ENCODE measurements around the gene JUP. TPM values are rescaled to one million over a fixed set of nuclear protein-coding genes. Genes with fewer than 3 reads are reported as not detected.

Gene JUP
- total RNA-seq, 1 experiment from 2014 or later, result 131 TPM

DNA sequence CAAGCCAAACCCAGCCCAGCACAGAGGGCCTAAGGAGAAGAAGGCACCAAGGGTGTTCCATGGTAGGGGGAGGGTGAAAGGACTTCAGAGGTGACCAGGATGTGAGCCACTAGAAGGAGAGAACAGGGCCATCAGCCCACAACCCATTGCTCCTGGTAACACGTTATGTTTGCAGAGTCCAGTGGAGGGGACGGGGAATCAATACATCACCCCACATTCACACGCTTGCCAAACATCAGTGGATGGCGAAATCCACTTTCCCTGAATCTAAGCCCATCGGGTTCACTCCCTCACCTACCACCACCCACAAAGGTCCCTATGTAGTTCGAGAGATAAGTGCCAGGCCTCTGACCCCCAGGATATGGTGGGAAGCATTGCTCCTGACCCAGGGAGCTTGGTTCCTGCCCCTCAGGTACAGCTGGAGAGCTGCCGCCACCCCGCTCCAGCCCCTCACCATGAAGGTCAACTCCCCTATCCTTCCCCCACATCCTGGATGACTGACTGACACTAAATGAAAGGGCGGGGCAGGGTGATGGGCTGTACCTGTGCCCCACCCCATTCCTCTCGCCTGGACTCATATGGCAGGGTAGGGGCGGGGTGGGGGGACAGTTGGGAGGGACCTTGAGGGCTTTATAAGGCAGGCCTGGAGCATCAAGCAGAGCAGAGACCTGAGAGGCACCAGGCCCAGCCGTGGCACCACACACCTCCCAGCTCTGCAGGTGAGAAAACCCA is 74.7 kb downstream of the JUP start, which contains the start of gene GAST:
GAST (plus strand) TSS at position 663 of the 732 bp plus-strand sequence. CDS start 3,106 bp downstream, outside the sequence.
- Mint-ChIP-seq H3K27ac (ENCODE audit: low read depth, unreplicated experiment) (no peak within 1 kb of the TSS), H3K27me3 (ENCODE audit: insufficient read depth, unreplicated experiment) (no peaks in the 10 kb centered on the region), H3K4me1 (ENCODE audit: insufficient read depth, unreplicated experiment) (no peaks in the 10 kb centered on the region), H3K9me3 (ENCODE audit: unreplicated experiment) (no peaks in the 10 kb centered on the region), H3K4me3 (ENCODE audit: unreplicated experiment) (no peak within 1 kb of the TSS), H3K36me3 (ENCODE audit: insufficient read depth, unreplicated experiment) (no peaks in the 10 kb centered on the region)
- no TSS peak for BruUV-seq (replicated peaks)
- POLR2A ChIA-PET, result interaction anchor here (3.5 kb wide), 1 partner anchor 23 kb away, joined by 30 read pairs; the partner anchor contains the start of gene EIF1
- no peak for DNase-seq (ENCODE audit: unreplicated experiment)
- CTCF ChIA-PET, result interaction anchor here (0.6 to 2.5 kb wide), 3 partner anchors 16 to 1422 kb away, joined by 3 to 18 read pairs (median 5); no protein-coding TSS in a partner anchor
- intact Hi-C loops (cut with micrococcal nuclease), result no loop called here
- no peak for TF ChIP-seq CTCF (IDR thresholded peaks at IDR 0.05; ENCODE audit: unreplicated experiment)

DNA sequence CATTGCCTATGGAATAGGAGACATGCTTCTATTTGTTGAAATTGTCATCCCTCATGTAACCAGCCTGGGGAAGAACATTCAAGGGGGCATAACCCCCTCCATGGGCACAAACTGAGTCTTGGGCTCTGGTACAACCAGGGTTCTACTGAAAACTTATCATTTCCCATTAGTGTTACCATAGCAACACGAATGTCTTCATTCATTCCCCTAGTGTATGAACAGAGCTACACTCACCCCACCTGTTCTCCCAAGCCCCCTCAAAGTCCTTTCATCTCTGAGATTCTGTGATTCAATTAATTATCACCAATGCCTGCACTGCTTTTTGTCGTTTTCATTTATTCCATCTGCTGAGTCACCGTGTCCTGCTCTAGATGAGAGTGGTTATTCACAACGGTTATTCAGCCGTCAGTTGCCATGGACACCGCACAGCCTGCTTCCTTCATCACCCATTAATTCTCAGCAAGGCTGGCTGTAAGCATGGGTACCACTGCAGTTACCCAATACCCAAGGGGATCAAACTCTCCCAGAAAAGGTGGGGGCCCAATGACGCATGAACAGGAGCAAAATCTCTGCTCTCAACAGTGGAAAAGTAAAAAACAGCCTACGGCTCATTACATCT is 75.9 kb downstream of the JUP start:
- H3K27me3 Mint-ChIP-seq (ENCODE audit: insufficient read depth, unreplicated experiment), result no peaks in the 10 kb centered on the region
- no peaks in the 10 kb centered on the region for H3K4me1 Mint-ChIP-seq (ENCODE audit: insufficient read depth, unreplicated experiment)
- H3K36me3 Mint-ChIP-seq (ENCODE audit: insufficient read depth, unreplicated experiment), result no peaks in the 10 kb centered on the region
- CTCF ChIA-PET, result interaction anchor here (0.6 to 1.3 kb wide), 2 partner anchors 15 to 1393 kb away, joined by 3 to 5 read pairs; no protein-coding TSS in a partner anchor
- no peaks in the 10 kb centered on the region for H3K9me3 Mint-ChIP-seq (ENCODE audit: unreplicated experiment)
- no peak overlapping the region for H3K4me3 Mint-ChIP-seq (ENCODE audit: unreplicated experiment)
- no TSS peak for BruUV-seq (replicated peaks)
- DNase-seq (ENCODE audit: unreplicated experiment), result peak; percentile 29
- H3K27ac Mint-ChIP-seq (ENCODE audit: low read depth, unreplicated experiment), result no peak overlapping the region
- no peak for TF ChIP-seq CTCF (IDR thresholded peaks at IDR 0.05; ENCODE audit: unreplicated experiment)
- intact Hi-C loops (cut with micrococcal nuclease), result no loop called here
- POLR2A ChIA-PET, result interaction anchor here (3.5 kb wide), 1 partner anchor 22 kb away, joined by 30 read pairs; the partner anchor contains the start of gene EIF1

DNA sequence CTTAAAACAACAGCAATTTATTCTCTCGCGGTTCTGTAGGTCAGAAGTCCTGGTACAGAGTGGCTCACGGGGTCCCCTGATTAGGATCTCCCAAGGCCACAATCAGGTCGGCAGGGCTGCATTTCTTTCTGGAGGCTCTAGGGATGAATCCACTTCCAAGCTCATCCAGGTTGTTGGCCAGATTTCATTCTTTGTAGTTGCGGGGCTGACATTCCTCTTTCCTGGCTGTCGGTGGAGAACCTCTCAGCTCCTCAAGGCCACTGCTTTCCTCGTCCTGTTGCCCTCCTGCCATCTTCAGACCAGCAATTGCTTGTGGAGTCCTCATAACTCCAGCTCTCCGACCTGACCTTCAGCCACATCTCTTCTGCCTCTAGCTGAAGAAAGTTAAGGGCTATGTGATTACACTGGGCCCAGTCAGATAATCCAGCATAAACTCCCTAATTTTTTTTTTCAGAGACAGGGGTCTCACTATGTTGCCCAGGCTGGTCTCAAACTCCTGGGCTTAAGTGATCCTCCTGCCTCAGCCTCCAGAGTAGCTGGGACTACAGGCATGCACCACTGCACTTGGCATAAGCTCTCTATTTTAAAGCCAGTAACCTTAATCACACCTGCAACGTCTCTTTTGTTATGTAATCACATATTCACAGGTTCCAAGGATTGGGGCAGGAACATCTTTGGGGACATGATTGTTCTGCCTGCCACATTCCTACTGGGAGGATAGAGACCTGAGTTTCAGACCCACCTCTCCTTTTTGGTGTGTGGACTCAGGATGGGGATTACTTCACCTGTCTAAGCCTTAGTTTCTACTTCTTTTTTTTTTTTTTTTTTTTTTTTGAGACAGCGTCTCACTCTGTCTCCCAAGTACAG is 78.5 kb downstream of the JUP start:
- H3K4me3 Mint-ChIP-seq (ENCODE audit: unreplicated experiment), result no peak overlapping the region
- POLR2A ChIA-PET, result interaction anchor here (0.6 to 2.0 kb wide), 7 partner anchors 9 to 210 kb away, joined by 3 to 9 read pairs (median 4); partner anchors contain the start of gene EIF1
- intact Hi-C loops (cut with micrococcal nuclease), result no loop called here
- no peaks in the 10 kb centered on the region for H3K27me3 Mint-ChIP-seq (ENCODE audit: insufficient read depth, unreplicated experiment)
- H3K27ac Mint-ChIP-seq (ENCODE audit: low read depth, unreplicated experiment), result no peak overlapping the region
- BruUV-seq (replicated peaks), result no TSS peak
- CTCF ChIA-PET, result interaction anchor here (0.6 to 2.5 kb wide), 4 partner anchors 12 to 20 kb away, joined by 3 to 18 read pairs (median 4); no protein-coding TSS in a partner anchor
- DNase-seq (ENCODE audit: unreplicated experiment), result no peak
- no peaks in the 10 kb centered on the region for H3K9me3 Mint-ChIP-seq (ENCODE audit: unreplicated experiment)
- H3K36me3 Mint-ChIP-seq (ENCODE audit: insufficient read depth, unreplicated experiment), result no peaks in the 10 kb centered on the region
- no peaks in the 10 kb centered on the region for H3K4me1 Mint-ChIP-seq (ENCODE audit: insufficient read depth, unreplicated experiment)
- TF ChIP-seq CTCF (IDR thresholded peaks at IDR 0.05; ENCODE audit: unreplicated experiment), result no peak
